SK-N-SH (cell line): ENCODE data around the gene SNAP29.

ENCODE experiments used
- CHD2 ChIP-seq: fragments of 150-350 bp; IDR thresholded peaks from 2 replicates; pipeline ENCODE4 v1.6.1; 2018; ENCODE audit warnings: low read length; ENCODE audit not compliant: partially characterized antibody
- CTCF ChIP-seq: fragments of 200-600 bp; sonication (generic); IDR thresholded peaks from 2 replicates; pipeline ENCODE4 v1.6.1; 2017; ENCODE audit warnings: antibody characterized with exemption, mild to moderate bottlenecking, moderate library complexity
- EZH2phosphoT487 ChIP-seq: fragments of 200-600 bp; sonication (generic); IDR thresholded peaks from 2 replicates; pipeline ENCODE4 v1.6.1; 2017; ENCODE audit warnings: low read depth, mixed run types, mild to moderate bottlenecking, antibody characterized with exemption, moderate library complexity, borderline replicate concordance
- FOXM1 ChIP-seq: IDR thresholded peaks from 2 replicates; pipeline ENCODE4 v1.4.0; 2012; ENCODE audit warnings: low read depth, mild to moderate bottlenecking
- GABPA ChIP-seq: IDR thresholded peaks from 2 replicates; pipeline ENCODE4 v1.4.0; 2012; ENCODE audit warnings: low read depth, mild to moderate bottlenecking
- POLR2AphosphoS5 ChIP-seq: IDR thresholded peaks from 2 replicates; pipeline ENCODE4 v1.6.1; 2012; ENCODE audit warnings: low read depth, low read length
- TAF1 ChIP-seq: IDR thresholded peaks from 2 replicates; pipeline ENCODE4 v1.6.1; 2012; ENCODE audit warnings: low read depth, mild to moderate bottlenecking, low read length, moderate library complexity, borderline replicate concordance
- YY1 ChIP-seq: IDR thresholded peaks from 2 replicates; pipeline ENCODE4 v1.4.0; 2012; ENCODE audit warnings: low read depth, mild to moderate bottlenecking
- ZBTB33 ChIP-seq: IDR thresholded peaks from 2 replicates; pipeline ENCODE4 v1.4.0; 2012; ENCODE audit warnings: low read depth, borderline replicate concordance
- TF ChIP-seq, protein P1 (sequence below): IDR thresholded peaks from 2 replicates; pipeline ENCODE4 v1.6.1; 2012; ENCODE audit warnings: mild to moderate bottlenecking, low read depth, low read length, moderate library complexity

- TF ChIP-seq YY1, result no peak
- TF ChIP-seq CTCF, result no peak
- TF ChIP-seq GABPA, result no peak
- TF ChIP-seq FOXM1, result no peak
- TF ChIP-seq, protein P1, sequence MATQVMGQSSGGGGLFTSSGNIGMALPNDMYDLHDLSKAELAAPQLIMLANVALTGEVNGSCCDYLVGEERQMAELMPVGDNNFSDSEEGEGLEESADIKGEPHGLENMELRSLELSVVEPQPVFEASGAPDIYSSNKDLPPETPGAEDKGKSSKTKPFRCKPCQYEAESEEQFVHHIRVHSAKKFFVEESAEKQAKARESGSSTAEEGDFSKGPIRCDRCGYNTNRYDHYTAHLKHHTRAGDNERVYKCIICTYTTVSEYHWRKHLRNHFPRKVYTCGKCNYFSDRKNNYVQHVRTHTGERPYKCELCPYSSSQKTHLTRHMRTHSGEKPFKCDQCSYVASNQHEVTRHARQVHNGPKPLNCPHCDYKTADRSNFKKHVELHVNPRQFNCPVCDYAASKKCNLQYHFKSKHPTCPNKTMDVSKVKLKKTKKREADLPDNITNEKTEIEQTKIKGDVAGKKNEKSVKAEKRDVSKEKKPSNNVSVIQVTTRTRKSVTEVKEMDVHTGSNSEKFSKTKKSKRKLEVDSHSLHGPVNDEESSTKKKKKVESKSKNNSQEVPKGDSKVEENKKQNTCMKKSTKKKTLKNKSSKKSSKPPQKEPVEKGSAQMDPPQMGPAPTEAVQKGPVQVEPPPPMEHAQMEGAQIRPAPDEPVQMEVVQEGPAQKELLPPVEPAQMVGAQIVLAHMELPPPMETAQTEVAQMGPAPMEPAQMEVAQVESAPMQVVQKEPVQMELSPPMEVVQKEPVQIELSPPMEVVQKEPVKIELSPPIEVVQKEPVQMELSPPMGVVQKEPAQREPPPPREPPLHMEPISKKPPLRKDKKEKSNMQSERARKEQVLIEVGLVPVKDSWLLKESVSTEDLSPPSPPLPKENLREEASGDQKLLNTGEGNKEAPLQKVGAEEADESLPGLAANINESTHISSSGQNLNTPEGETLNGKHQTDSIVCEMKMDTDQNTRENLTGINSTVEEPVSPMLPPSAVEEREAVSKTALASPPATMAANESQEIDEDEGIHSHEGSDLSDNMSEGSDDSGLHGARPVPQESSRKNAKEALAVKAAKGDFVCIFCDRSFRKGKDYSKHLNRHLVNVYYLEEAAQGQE, result no peak
- no peak for TF ChIP-seq POLR2AphosphoS5
- no peak for TF ChIP-seq EZH2phosphoT487
- no peak for TF ChIP-seq ZBTB33
- no peak for TF ChIP-seq TAF1
- no peak for TF ChIP-seq CHD2
Measured at GRCh38 chr22:20919718-20920117, 60.9 kb downstream of the SNAP29 start.
